Measurements from ENCODE around the gene ESRRA.
A peak's percentile ranks its signal among the peaks of the same experiment; 100 is the strongest.

Gene ESRRA

GRCh38 chr11:64275031-64275800, 30.1 kb upstream of the ESRRA start:
- DNase-seq (ENCODE audit: low spot score), result no peak

DNA sequence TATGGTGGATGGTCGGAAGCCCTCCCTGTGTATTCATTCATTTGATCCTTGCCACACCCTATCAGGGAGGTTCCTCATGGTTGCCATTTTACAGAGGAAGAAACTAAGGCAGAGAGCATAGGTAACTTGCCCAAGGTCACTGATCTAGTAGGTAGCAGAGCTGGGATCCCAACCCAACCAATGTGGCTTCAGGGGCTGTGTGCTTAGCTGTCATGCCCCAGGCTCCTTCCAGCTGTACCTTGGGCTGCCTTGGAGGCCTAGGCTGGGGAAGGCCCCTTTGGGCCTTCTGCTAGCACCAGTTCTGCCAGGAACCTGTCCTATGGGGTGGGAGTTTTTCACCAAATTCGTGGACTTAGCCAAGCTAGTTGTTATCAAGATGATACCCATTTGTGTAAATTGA, 29.5 kb upstream of the ESRRA start:
- no peak for DNase-seq (ENCODE audit: low spot score)

DNA sequence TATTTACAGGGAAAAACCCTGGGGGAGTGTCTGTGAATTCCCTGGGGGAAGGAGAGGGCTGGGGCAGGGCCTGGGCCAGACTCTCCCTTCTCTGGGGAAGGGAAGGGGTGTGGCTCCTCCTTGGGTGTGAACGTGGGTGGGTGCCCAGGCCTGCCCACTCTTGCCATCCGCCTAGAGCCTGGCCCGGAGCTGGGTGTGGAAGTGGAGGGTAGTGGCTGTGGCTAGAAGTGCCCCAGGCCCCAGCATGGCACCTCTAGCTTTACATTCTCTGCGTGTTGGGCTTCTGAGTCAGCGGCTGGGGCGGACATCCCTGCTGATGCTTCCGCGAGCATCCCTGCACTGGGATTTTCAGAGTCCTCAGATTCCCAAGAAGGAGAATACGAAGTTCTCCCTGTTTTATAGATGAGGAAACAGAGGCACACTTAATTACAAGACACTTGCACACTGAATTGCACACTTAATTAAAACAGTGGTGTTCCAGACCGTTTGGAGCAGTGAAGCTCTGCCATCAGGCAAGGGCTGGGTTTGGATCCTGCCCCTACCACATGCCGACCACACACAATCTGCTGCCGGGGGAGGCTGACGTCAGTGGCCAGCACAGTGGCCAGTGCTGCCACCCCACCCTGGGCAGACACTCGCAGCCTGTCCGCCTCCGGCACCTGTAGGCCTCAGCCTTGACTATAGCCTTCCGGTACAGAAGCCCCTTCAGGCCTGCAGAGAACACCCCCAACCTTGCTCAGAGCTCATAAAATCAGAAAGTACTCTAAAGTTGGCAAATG, 28.5 kb upstream of the ESRRA start:
- peak; percentile 93 for DNase-seq (ENCODE audit: low spot score)

DNA sequence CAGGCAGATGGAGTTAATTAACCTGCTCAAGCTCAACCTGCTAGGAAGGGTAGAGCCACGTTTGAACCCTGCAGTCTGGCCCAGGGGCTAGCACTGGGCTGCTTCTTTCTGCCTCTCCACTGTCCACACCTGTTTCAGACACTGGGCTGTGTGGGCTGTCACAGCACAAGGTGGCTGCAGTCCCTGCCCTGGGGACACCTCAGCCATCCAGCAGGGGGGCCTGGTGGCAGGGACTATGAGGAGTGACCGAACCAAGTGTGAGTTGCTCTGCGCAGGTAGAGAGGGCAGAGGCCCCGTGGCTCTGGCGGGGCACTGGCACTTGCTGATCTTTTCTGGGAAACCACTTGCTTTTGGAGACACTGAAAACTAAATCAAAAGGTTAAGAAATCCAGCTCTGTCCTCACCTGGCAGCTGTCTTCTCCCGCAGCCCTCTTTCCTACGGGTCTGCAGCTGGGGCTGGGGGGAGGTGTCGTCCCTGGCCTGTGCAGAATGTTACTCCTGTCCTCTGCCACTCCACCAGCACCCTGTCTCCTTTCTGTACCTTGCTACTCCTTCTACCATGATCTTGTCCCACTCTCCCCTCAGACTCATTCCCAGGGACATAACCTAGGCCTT, 26.6 kb upstream of the ESRRA start:
- no peak for DNase-seq (ENCODE audit: low spot score)

DNA sequence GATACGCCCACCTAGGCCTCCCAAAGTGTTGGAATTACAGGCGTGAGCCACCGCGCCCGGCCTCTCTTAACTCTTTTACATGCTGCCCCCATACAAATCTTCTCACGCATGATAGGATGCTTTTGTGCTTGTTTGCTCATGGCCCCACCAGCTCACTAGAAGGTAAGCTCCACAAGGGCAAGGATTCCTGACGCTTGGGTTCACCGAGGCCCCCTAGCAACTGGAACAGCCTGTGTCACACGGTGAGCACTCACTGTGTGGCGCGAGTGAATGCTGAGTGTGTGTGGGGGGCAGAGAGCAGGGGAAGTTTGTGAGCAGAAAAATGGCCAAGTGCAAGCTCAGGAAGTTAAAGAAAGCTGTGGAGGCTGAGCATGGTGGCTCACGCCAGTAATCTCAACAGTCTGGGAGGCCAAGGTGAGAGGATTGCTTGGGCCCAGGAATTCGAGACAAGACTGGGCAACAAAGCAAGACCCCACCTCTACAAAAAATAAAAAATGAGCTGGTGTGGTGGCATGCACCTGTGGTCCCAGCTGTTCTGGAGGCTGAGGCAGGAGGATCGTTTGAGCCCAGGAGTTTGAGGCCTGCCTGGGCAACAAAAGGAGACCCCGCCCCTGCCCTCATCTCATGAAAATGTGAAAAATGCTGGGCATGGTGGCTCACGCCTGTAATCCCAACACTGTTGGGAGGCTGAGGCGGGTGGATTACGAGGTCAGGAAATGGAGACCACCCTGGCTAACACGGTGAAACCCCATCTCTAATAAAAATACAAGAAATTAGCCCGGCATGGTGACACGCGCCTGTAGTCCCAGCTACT, 23.2 kb upstream of the ESRRA start:
- no peak for DNase-seq (ENCODE audit: low spot score)

- DNase-seq (ENCODE audit: low spot score), result no peak
Measured at GRCh38 chr11:64283092-64283491, 22.2 kb upstream of the ESRRA start.

GRCh38 chr11:64284048-64284961, 21.0 kb upstream of the ESRRA start, which contains the start of gene BAD:
BAD (minus strand) TSS chr11:64284665; CDS start chr11:64284368, 297 bp downstream.
- peak; percentile 89 for DNase-seq (ENCODE audit: low spot score)

DNA sequence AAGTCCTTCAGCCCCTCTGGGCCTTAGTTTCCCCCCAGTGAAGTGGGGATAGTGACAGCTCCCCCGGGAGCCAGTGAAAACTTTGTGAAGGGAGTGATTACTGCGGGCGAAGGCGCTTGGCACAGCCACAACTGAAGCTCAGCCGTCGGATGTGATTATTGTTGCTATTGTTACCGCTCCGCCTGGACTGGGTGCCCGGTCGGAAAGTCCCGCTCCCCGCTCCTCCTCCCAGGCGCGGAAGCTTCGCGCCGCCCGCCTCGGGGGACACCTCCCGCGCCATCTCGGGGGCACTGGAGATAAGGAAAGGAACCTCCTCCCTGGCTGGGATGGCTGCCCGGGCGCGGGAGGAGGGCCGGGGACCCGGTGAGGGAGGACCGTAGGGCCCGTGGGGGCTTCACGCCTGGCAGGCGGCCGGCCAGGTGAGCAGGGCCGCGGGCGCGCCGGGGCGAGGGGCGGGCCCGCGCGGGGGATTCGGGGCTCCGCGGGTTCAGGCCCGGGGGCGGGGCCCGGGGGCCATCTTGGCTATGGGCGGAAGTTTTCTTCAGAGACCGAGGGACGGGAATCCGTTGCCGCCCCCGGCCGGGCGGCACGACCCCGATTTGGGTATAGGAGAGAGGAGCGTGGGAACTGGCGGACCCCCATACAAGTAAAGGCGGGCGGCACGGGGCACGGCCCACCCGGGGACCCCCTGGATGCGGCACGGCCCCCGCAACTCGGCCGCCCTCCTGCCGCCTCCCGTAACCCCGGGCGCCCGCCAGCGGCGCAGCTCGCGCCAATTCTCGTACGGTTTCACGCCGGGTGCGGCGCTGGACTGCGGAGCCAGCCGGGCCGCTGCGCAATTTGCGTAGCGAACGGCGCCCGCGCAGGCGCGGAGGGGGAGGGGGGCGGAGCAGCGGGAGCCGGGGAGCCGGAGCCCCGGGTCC, 20.1 kb upstream of the ESRRA start, which contains the start of gene GPR137:
Gene GPR137 (plus strand): TSS at position 887 of the 923 bp plus-strand sequence. CDS start 677 bp downstream, outside the sequence.
- peak; percentile 63 for DNase-seq (ENCODE audit: low spot score)

GRCh38 chr11:64285885-64286800, 19.2 kb upstream of the ESRRA start:
- peak; percentile 77 for DNase-seq (ENCODE audit: low spot score)

DNA sequence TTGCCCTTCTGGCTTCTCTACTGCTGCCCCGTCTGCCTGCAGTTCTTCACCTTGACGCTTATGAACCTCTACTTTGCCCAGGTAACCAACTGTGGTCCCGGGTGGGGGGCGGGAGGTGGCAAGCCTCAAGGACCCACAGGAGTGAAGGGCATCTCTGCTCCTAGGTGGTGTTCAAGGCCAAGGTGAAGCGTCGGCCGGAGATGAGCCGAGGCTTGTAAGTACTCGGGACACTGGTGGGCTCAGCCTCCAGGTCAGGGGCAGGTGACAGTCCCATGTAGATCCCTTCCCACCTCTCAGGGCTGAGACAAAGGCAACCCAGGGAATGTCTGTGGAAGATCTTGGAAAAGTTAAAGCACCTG, 18.5 kb upstream of the ESRRA start:
- no peak for DNase-seq (ENCODE audit: low spot score)

DNA sequence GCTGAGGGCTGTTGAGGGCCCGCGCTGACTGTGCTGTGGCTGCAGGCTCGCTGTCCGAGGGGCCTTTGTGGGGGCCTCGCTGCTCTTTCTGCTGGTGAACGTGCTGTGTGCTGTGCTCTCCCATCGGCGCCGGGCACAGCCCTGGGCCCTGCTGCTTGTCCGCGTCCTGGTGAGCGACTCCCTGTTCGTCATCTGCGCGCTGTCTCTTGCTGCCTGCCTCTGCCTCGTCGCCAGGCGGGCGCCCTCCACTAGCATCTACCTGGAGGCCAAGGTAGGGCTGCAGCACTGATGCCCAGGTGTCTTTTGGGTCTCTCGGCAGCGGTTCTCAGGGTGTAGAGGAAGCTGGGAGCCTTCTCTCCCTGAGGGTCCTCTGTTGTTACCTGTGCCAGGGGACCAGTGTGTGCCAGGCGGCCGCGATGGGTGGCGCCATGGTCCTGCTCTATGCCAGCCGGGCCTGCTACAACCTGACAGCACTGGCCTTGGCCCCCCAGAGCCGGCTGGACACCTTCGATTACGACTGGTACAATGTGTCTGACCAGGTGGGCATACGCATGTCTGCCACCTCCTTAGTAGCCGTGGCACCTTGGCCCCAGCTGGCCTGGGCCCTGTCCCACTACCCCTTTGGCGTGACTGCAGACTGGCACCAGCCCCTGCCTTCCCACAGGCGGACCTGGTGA, 17.5 kb upstream of the ESRRA start:
- DNase-seq (ENCODE audit: low spot score), result no peak

- no peak for DNase-seq (ENCODE audit: low spot score)
Measured at GRCh38 chr11:64288353-64288750, 17.0 kb upstream of the ESRRA start.

DNA sequence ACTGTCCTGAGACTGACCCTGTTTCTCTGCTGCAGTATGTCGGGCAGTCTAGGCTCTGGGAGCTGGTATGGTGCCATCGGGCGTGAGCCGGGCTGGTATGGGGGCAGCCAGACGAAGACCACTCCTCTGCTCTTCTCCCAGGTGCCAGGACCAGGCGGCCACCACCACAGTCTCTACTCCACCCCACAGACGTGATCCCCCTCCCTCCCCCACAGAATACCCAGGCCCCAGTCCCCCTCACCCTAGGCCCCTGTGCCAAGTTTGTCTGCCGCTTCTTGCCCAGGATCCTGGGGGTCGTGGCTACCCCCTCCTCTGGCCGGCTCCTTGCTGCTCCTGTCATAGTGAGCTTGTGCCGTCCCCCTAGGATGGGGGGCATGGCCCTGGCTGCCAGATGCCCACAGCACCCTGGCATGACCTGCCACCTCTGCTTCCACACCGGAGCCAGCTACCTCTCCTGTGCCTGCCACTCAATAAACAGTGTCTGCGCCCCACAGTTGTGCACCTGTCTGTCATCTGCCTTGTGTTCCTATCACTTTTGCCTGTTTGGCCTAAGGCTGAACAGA, 16.2 kb upstream of the ESRRA start:
- no peak for DNase-seq (ENCODE audit: low spot score)

DNA sequence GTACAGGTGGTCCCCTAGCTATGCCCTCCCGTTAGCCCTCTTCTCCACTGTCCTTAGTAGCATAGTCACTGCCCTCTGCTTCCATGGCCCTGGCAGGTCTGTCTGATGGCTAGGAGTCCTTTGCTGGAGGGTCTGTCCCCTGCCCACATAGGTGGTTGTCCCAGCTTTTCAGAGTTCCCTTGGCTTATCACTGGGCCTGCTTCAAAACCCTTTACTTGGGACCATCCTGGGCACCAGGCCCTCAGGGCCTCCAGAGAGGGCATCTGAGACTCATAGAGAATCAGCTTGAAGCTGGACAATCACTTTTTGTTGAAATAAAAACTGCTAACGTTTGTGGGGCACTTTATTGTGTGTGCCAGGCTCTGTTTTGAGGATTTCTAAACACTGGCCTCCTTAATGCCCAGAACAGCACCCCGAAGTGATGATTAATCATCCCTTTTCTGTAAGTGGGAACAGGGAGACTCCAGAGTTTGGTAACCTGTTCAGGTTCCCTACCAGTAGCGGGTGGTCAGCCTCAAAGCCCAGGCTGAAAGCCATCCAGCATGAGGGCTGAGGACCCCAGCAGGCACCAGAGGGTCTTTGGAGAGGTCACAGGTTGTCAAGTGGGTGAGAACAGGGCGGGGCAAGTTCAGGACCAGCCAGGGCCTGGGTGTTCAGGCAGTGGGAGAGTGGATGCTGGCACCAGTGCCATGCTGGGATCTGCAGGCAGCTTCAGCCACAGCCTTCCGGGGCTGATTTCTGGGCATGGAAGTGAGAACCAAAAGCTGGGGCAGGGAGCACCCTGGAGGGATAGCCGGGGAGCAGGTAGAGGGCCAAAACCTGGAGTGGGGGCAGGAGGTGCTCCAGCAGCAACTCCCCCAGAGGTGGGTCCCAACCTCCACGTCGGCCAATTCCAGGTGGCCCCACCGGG, 14.7 kb upstream of the ESRRA start:
- no peak for DNase-seq (ENCODE audit: low spot score)

DNA sequence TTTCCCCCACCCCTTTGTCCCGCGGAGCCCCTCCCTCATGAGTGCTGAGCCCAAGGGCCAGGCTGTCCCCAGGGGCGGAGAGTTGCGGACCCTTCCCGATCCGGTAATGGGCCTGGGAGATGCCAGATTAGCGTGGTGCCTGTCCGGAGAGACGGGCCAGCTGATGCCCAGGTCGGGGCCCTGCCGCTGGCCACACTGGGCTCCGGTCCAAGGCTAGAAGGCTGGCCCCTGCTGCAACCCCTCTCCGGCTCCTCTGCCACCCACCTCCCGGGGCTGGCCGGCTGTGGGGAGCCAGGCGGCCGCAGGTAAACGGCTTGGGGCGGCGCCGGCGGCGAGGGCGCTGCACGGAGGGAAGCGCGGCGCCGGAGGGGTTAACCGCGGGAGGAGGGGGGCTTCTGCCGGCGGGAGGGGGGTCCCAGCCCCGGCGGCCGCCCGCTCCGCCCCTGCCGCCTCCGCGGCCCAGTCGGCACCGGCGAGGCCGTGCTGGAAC, 14.0 kb upstream of the ESRRA start, which contains the start of gene KCNK4:
Gene KCNK4 (plus strand): TSS at position 41 of the 490 bp plus-strand sequence. CDS start 1,717 bp downstream, outside the sequence.
- DNase-seq (ENCODE audit: low spot score), result no peak

DNA sequence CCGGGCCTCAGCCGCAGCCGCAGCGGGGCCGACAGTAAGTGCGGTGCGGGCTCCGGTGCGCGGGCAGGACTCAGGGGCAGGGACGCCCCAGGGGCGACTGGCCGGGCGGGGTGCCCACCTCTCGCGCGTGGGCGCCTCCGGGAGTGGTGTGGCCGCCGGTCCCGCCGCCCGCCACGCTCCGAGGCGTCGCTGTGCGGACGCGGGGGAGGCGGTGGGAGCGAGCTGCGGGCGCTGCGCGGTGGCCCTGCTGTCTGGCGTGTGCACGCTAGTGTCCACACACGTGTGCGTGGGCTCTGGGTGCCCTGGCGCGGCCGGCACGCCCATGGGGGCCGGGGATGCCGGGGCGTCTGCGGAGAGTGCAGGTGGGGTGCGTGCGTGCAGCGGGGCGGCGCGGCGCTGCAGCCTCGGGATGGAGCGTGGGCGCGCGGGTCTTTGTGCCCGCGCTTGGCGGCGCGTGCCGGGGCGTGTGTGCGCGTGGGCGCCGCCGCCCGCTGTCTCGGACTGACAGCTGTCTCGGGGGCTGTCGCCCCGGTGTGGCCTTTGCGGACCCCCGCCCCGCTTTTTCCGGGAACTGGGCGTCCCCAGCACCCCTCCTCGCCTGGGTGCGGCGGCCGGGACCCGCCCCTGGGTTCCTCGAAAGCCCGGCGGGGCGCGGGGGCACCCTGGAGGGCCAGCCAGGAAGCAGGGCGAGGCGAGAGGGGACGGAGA, 13.4 kb upstream of the ESRRA start:
- DNase-seq (ENCODE audit: low spot score), result no peak

Data from SW480 (cell line).